GM19193 (cell line): Measurements from ENCODE around the gene FBXL16.
A peak's percentile ranks its signal among the peaks of the same experiment; 100 is the strongest.

ENCODE experiments used
- POLR2A ChIP-seq: IDR thresholded peaks from 4 replicates; pipeline ENCODE4 v1.6.1; 2011; ENCODE audit not compliant: insufficient read depth, insufficient read length; ENCODE audit errors: extremely low read depth

Gene FBXL16

DNA sequence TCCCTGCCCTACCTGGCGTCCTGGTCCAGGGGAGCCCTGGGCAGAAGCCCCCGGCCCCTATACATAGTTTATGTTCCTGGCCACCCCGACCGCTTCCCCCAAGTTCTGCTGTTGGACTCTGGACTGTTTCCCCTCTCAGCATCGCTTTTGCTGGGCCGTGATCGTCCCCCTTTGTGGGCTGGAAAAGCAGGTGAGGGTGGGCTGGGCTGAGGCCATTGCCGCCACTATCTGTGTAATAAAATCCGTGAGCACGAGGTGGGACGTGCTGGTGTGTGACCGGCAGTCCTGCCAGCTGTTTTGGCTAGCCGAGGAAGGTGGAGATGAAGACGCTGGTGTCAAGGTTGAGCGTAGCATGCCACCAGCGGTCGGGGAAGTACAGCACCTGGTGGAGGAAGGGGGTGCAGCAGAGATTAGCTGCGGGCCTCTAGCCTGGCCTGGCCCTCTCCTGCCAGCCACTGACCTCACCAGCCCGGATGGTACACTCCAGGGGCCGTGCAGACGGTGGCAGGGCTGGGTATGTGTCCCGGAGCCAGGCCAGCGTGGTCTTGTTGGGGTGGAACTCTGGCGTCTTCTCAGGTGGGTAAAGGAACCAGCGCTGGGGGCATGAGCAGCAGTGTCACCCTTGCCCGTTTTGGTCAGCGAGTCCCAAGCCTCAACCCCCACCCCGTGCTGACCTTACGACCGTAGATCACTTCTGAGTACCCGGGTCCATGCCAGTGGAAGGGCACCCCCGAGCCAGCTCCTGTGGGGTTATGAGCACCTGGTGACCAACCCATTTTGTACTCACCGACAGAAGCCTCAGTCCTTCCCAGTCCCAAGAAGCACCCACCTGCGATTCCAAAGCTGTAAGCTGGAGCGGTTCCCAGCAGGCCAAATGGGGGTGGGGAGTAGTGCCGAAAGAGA lies 22.9 kb downstream of the FBXL16 start:
- TF ChIP-seq POLR2A = no peak

DNA sequence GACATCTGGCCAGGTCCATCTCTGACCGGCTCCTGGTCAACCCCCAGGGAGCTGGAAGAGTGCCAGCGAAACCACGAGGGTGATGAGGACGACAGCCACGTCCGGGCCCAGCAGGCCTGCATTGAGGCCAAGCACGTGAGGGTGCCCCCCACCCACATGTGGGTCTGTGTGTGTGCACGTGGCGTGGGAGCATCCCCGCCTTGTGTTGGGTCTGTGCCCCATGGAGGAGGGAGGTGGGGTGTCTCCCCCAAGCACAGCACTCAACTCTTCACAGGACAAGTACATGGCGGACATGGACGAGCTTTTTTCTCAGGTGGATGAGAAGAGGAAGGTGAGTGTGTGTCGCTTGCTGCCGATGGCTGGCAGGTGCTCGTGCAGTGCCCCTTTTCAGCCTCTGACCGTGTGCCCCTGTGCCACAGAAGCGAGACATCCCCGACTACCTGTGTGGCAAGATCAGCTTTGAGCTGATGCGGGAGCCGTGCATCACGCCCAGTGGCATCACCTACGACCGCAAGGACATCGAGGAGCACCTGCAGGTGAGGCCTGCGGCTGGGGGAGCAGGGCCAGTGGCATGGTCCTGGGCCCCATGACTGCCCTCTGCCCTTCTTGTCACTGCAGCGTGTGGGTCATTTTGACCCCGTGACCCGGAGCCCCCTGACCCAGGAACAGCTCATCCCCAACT lies 23.7 kb downstream of the FBXL16 start:
- no peak for TF ChIP-seq POLR2A

DNA sequence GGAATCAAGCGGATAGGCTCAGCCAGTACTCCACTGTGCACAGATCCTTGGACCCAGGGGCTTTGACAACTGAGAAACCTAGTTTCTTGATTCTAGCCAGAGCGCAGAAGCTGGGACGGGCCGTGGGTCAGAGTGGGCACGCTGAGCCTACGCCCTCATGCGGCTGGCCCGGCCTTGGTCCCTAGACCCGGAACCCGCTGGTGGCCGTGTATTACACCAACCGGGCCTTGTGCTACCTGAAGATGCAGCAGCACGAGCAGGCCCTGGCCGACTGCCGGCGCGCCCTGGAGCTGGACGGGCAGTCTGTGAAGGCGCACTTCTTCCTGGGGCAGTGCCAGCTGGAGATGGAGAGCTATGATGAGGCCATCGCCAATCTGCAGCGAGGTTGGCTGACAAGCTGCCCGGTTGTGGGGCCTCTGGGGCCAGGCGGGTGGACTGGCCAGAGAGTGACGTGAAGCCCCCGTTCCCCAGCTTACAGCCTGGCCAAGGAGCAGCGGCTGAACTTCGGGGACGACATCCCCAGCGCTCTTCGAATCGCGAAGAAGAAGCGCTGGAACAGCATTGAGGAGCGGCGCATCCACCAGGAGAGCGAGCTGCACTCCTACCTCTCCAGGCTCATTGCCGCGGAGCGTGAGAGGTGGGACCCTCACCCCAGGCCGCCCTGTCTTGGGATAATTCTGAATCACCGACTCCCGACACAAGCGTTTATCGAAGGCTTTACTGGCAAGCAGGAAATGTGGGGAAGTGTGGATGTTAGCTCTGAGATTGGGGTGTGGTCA lies 24.4 kb downstream of the FBXL16 start:
- TF ChIP-seq POLR2A = no peak

DNA sequence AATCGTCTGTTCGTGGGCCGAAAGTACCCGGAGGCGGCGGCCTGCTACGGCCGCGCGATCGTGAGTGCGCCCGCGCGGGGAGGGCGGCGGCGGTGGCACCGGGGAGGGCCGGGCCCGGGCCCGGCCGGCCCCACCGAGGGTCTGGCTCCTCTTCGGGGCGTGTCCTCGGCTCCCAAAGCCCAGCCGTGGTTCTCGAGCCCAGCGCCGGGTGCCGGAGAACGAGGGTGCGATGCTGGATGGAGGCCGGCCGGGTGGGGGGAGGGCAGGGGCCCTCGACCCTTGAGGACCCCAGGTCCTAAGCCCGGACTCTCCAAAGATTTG lies 25.0 kb downstream of the FBXL16 start:
- TF ChIP-seq POLR2A = no peak

DNA sequence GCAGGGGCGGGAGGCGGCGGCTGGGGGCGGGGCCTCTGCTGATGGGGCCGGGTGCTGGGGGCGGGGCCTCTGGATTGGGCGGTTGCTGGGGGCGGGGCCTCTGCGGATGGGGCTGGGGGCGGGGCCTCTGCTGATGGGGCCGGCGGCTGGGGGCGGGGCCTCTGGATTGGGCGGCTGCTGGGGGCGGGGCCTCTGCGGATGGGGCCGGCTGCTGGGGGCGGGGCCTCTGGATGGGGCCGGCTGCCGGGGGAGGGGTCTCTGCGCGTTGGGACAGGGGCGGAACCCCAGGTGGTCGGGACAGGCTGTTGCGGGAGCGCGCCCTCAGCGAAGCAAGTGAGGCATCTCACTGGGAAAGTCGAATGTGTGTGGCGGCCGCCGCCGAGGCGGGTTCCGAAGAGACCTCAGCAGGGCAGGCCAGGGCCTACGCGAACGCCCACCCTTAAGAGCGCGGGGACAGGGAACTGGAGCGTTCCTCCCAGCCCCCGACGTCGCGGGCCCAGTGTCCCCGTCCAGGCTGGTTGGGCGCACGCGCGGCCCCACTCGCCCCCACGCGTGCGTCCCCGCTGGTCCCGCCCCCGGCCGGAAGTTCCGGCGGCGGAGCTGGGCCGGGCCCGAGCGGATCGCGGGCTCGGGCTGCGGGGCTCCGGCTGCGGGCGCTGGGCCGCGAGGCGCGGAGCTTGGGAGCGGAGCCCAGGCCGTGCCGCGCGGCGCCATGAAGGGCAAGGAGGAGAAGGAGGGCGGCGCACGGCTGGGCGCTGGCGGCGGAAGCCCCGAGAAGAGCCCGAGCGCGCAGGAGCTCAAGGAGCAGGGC lies 25.6 kb downstream of the FBXL16 start, which contains the start of gene STUB1:
STUB1 (plus strand) TSS at position 597 of the 811 bp plus-strand sequence; CDS start at position 713, 116 bp downstream.
- peak; percentile 82 for TF ChIP-seq POLR2A

DNA sequence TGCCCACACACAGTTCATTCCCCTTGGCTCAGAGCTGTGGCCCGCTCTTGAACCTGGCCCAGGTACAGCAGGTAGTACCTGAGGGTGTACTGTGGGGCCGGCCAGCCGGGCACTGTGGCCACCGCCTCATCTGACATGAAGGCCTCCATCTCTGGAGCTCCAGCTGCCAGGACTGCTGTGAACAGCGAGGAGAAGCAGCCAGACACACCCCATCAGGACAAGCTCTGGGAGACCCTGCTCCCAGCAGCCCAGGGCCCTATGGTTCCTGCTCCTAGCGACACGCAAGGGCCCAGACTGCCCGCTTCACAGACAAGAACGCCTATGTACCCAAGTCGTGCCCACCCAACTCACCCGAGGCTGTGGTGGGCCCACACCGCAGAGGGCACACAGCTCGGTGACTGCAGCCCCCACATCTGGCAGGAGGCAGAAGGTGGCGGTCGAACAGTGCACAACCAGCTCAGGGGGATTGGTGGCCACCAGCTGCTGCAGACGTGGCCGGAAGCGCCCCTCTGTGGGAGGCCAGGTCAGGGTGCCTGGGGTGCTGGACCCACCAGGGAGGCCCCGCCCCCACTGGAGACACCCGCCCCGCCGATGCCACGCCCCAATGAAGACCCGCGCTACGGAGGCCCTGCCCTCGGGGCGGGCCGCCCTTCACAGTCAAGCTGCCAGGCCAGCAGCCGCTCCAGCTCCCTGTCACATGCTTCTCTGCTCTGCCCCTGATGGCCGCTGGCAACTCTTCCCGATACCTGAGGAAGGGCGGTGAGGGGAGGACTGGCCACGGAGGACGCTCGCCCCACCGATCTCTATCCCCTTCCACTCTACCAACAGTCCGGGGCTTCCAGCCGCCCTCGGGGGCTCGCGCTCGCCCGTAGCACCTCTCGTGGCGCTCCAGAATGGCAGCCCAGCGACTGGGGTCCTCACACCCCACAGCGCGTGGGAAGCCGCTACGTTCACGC lies 26.5 kb downstream of the FBXL16 start:
- peak; percentile 13 for TF ChIP-seq POLR2A

DNA sequence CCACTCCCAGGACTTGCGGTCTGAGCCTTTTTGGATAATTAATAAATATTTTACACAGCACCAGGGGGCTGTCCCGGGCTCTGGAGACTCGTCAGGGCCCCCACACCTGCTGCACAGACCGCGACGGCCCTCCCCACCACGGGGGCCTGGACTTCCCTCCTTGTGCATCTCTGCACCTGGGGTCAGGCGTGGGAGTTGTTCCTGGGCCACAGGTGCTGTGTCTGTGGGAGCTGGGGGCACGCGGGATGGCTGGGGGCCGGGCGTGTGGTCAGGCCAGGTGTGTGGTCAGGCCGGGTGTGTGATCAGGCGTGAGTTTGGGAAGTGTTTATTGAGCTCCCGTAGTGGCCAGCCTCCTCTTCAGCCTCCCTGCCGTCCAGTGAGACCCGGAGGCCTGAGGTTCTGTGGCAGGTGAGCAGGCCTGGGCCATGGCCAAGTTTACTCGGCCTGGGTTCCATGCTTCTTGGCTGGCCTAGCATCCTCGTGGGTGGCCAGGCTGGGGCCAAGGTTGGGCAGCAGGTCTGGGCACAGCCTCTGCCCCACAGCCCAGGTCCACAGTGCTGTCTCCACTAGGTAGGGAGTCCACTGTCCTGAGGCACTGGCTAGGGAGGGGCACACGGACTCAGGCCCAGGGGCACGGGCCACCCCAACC lies 27.3 kb downstream of the FBXL16 start:
- no peak for TF ChIP-seq POLR2A

DNA sequence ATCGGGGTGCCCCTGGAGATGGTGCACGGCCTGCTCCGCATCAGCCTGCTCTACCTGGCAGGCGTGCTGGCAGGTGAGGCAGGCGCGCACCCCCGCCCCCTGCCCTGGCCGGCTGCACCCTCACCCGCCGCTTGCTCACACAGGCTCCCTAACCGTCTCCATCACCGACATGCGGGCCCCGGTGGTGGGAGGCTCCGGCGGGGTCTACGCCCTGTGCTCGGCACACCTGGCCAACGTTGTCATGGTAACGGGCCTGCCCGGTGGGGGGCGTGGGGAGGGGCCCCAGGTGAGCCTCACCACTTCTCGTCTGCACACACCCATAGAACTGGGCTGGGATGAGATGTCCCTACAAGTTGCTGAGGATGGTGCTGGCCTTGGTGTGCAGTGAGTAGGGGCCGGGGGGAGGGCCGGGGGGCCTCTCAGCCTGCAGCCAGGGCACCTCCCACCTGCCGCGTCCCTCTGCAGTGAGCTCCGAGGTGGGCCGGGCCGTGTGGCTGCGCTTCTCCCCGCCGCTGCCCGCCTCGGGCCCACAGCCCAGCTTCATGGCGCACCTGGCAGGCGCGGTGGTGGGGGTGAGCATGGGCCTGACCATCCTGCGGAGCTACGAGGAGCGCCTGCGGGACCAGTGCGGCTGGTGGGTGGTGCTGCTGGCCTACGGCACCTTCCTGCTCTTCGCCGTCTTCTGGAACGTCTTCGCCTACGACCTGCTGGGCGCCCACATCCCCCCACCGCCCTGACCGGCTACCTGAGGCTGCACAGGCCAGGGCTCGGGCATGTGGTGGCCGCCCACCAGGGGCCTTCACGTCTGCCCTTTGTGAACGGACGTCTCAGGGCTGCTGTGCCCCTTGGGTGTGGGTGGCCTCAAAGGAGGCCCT lies 28.0 kb downstream of the FBXL16 start:
- TF ChIP-seq POLR2A = no peak

DNA sequence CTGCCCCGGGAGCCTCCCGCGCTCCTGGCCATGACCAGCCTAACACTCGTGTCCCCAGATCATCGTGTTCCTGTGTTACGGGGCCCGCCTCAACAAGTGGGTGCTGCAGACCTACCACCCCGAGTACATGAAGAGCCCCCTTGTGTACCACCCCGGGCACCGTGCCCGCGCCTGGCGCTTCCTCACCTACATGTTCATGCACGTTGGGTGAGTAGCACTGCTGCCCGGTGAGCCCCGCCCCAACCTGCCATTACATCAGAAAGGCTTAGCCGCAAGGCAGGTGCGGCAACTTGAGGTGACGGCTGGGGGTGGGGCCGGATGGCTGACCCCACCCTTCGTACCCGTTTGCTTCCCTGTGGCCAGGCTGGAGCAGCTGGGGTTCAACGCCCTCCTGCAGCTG lies 28.7 kb downstream of the FBXL16 start:
- TF ChIP-seq POLR2A = no peak

DNA sequence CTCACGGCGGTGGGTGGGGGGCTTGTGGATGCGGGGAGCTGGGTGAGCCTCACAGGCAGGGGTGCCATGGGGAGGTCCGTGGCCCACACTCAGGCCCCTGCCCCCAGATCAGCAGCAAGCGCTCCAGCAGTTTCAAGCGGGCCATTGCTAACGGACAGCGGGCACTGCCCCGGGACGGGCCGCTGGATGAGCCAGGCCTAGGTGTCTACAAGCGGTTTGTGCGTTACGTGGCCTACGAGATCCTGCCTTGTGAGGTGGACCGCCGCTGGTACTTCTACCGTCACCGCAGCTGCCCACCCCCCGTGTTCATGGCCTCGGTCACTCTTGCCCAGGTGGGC lies 29.1 kb downstream of the FBXL16 start:
- no peak for TF ChIP-seq POLR2A

DNA sequence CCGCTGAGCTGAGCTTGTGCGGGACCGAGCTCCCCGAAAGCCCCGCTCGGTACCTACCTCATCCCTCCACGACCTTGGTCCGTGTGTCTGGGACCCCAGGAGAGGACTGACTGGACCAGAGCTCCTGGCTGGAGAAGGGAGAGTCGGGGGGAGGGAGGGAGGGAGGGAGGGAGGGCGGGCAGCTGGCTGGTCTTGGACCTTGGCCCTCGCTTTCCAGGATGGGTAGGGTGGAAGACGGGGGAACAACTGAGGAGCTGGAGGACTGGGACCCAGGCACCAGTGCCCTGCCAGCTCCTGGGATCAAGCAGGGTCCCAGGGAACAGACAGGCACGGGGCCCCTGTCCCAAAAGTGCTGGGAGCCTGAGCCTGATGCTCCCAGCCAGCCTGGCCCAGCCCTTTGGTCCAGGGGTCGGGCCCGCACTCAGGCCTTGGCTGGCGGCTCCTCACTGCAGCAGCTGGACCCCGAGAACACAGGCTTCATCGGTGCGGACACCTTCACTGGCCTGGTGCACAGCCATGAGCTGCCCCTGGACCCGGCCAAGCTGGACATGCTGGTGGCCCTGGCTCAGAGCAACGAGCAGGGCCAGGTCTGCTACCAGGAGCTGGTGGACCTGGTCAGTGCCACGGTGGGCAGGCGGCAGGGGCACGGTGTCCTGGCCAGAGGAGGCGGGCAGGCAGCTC lies 29.6 kb downstream of the FBXL16 start:
- no peak for TF ChIP-seq POLR2A
